NCI-H1694 treated with DMSO at 0.1 percent for 48 hours (cell line): ENCODE data around the gene CHAD.
"Not testable (repeated sequence)": the region's sequence is repeated elsewhere in the genome, so short reads cannot be mapped to it uniquely, and the experiment has no call there.

Experiments
- DNase-seq: peaks from one replicate; lab custom pipeline; 2025; lab: John Stamatoyannopoulos, UW

CHAD gene

GRCh38 chr17:50457621-50458020, 11.1 kb downstream of the CHAD start:
- DNase-seq: no peak

- DNase-seq: no peak
These were observed 14.8 kb downstream of the CHAD start for GRCh38 chr17:50453901-50454300.

GRCh38 chr17:50452630-50453300, 15.9 kb downstream of the CHAD start:
- DNase-seq: no peak

GRCh38 chr17:50451943-50452629, 16.6 kb downstream of the CHAD start:
- no peak for DNase-seq

- DNase-seq: no peak
These were observed 20.0 kb downstream of the CHAD start for GRCh38 chr17:50448643-50449042.

GRCh38 chr17:50447870-50448595, 20.6 kb downstream of the CHAD start:
- no peak for DNase-seq

- DNase-seq: no peak
These were observed 22.9 kb downstream of the CHAD start for GRCh38 chr17:50445730-50446325.

- DNase-seq: no peak
These were observed 23.6 kb downstream of the CHAD start for GRCh38 chr17:50444841-50445715.

GRCh38 chr17:50443505-50443974, 25.1 kb downstream of the CHAD start:
- no peak for DNase-seq

GRCh38 chr17:50440838-50441829, 27.5 kb downstream of the CHAD start:
- DNase-seq: no peak

- no peak for DNase-seq
These were observed 28.4 kb downstream of the CHAD start for GRCh38 chr17:50440172-50440837.

GRCh38 chr17:50439008-50439407, 29.7 kb downstream of the CHAD start:
- no peak for DNase-seq

GRCh38 chr17:50437409-50437808, 31.3 kb downstream of the CHAD start:
- DNase-seq: no peak

- no peak for DNase-seq
These were observed 36.4 kb downstream of the CHAD start for GRCh38 chr17:50432125-50432762.

GRCh38 chr17:50430821-50431618, 37.7 kb downstream of the CHAD start:
- no peak for DNase-seq

- DNase-seq: no peak
These were observed 38.9 kb downstream of the CHAD start for GRCh38 chr17:50429793-50430192.

GRCh38 chr17:50428831-50429424, 39.8 kb downstream of the CHAD start:
- DNase-seq: no peak

GRCh38 chr17:50428126-50428525, 40.6 kb downstream of the CHAD start:
- not testable (repeated sequence) for DNase-seq
